Suppressor macrophage treated with lipopolysaccharide for 1 hour (primary cell): ENCODE data around the gene ABCA12.

Source experiments
- DNase-seq, 3 donors: peaks; one replicate each; pipeline ENCODE4 v3.0.0-alpha.2; 2020 to 2022

ABCA12 gene

GRCh38 chr2:215029936-215030335, 108.5 kb downstream of the ABCA12 start:
- DNase-seq, result no peak

- no peak for DNase-seq
Observed at GRCh38 chr2:215028231-215028630, 110.2 kb downstream of the ABCA12 start.

DNA sequence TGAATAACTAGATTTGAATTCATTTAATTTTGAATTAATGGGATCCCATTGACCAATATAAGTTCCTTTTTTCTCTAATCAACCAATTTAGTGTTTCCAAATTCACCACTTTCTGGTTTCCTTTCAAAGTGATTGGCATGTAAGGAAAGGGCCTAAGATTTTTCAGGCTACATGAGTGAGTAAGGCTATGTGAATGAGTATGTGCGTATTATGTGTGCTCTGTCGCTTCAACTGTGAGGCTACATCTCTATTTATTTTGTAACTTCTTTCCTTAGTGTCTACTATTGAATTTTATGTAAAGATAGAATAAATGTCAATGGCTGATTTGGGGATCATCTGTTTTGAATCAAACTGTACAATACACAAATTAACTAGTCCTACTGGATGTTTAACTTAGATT, 110.6 kb downstream of the ABCA12 start:
- no peak for DNase-seq

DNA sequence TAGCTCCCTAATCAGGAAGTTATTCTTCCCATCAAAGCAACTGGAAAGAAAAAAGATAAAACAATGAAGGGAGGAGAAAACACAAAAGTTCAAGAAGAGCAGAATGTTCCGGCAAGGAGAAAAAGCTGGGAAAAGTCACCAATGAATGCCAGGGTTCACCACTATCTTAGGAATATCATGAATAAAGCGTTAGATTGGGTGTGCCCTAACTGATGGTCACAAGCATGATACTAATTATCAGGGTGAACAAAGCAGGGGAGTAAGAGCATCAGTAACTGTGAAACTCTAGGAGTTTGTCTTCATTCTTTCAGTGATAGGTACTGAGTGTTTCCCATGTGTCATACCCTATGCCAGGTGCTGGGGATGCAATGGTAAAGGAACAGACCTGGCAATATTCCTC, 115.5 kb downstream of the ABCA12 start:
- DNase-seq, result no peak

- DNase-seq, result no peak
Observed at GRCh38 chr2:215022418-215022817, 116.0 kb downstream of the ABCA12 start.

DNA sequence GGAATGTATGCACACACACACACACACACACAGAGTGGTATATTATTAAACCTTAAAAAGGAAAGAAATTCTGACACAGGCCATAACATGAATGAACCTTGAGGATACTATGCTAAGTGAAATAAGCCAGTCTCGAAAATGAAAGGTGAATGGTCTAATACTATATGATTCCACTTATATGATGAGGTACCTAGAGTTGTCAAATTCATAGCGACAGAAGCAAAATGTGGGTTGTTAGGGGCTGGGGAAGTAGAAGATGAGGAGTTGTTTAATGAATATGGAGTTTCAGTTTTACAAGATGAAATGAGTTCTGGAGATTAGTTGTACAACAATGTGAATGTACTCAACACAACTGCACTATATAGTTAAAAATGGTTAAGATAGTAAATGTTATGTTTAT, 118.1 kb downstream of the ABCA12 start:
- DNase-seq, result no peak

DNA sequence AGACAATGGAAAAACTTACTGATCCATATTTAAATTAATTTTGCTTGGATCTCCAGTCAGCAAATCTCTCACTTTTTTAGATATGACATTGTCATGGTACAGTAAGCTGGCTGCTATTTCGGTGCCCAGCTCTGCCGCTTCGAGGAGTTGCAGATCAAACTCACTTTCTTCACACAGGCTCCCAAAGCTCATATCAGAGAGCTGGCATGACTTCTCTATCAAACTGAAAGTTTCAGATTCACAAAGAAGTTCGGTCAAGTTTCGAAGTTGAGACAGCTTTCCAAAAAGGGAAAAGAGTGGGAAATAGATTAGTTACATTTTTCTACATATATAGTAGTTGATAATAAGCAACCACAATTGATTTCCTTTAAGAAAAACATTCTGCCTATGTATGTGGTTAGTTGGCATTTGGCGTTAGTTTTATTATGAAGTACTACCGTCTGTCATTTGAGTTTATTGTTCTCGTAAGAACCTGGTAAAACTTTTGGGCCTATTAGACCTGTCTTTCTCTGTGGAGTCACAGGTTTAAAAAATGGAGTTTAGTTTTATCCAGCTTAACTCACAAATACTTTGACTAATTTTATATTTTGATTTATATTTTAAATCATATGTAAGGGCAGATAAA, 118.8 kb downstream of the ABCA12 start:
- no peak for DNase-seq

GRCh38 chr2:215019085-215019484, 119.3 kb downstream of the ABCA12 start:
- no peak for DNase-seq

- DNase-seq, result no peak
Observed at GRCh38 chr2:215015421-215015820, 123.0 kb downstream of the ABCA12 start.

- DNase-seq, result no peak
Observed at GRCh38 chr2:215010390-215010789, 128.0 kb downstream of the ABCA12 start.

DNA sequence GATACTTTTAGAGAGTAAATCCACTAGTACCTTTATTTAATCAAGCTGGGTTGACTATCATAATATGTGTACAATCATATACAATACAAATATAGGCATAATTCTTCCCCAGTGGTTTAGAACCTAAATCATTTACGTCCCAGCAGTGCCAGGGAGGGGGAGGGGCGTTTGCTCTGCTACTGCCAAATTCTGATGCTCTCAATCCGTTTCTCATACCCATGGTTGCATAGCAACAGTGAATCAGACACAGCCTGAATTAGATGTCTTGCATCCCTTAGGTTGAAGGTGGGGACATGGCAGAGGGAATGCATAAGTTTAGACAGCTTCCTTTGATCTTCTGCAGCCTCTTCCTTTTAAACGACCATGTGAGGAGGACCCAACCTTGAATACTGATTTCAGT, 135.4 kb downstream of the ABCA12 start:
- DNase-seq, result no peak

- DNase-seq, result peak in 2 of 3 donors; percentile 37
Observed at GRCh38 chr2:215002500-215002899, 135.9 kb downstream of the ABCA12 start.

GRCh38 chr2:215000721-215001120, 137.7 kb downstream of the ABCA12 start:
- DNase-seq, result no peak

- no peak for DNase-seq
Observed at GRCh38 chr2:214995926-214996670, 142.3 kb downstream of the ABCA12 start.

- DNase-seq, result no peak
Observed at GRCh38 chr2:214995409-214995808, 143.0 kb downstream of the ABCA12 start.

DNA sequence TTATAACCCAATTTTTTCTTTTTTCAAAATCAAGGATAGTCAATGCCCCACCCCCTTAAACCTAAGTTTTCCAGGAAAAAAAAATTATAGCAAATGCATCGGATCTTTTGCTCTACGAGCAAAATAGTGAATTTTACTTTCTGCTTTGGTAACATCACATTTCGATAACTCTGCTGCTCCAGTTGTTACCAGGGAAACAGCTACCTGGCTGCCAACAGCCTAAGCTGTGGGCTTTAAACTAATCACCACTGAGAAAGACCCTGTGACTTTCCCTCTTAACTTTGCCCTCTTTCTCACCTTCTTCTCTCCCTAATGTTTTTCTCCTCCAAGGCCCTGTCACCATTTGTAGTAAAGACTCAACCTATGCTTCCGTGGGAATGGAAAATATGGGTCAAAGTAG, 145.5 kb downstream of the ABCA12 start:
- DNase-seq, result no peak

DNA sequence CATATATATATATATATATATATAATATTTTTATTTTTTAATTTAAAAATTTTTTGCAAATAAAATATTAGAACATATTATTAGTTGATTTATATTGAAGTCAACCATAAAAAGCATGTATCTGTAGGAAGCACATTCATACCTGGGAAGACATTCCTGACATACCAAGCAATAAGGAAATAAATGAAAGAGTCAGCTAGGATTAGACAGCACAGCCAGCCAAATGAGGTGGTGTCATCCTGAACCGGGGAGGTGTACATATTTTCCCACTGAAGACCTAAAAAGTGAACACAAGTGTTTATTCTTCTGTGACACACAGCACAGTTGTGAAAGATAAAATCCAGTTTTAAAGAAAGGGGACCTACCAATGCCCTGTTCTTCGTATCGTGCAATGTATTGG, 149.2 kb downstream of the ABCA12 start:
- no peak for DNase-seq

DNA sequence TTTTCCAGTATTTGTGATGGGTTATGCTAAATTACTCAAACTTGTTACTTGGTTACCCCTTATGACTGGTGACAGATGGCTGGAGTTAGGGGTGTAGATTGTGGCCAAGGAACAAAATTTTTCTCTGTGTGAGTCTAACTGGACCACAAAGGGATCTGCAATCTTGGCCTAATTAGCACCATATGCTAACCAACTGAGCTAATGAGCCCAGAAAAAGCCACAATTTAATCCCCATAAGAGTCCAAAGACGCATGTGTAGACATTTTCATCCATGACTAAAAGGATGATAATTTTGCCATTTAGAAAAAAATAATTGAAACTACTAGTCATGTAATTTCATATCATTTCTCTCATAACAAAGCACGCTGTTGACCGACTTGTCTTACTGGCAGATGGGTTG, 151.2 kb downstream of the ABCA12 start:
- no peak for DNase-seq

- DNase-seq, result no peak
Observed at GRCh38 chr2:214985619-214986018, 152.8 kb downstream of the ABCA12 start.

DNA sequence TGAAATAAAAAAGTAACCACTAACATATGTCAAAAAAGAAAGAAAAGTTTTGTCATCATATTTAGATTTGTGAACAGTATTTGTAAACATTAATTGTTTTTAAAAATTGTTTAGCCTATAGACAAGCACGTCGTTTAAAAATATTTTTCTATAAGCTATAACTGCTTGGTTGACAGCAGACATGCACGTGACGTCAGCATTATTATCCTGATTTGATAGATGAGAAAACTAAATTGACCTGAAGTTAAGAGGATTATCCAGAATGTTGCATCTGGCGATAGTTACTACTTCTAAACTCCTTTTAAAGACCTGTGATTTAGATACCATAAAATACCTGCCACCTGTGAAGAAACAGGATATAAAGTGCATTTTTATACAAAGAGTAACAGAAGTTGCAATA, 172.0 kb downstream of the ABCA12 start:
- no peak for DNase-seq

DNA sequence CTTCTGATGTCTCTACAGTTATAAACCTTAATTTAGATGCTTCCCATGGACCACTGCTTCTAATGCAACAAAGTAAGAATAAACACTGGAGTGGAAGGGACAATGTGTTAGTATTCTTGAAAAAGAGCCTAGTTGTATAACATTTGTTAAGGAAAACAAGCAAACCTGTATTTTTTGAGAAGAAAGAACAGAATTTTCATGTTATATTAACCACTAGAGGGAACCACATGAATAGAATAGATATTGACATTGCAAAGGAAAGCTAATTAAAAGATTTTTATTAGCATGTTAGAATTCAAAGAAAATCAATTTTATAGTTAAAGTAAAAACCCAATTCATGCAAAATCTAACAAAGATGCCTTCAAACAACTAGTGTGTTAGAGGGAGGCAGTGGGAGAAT, 177.7 kb downstream of the ABCA12 start:
- DNase-seq, result no peak

GRCh38 chr2:214946949-214947348, 191.5 kb downstream of the ABCA12 start:
- DNase-seq, result peak in 1 of 3 donors; percentile 1

DNA sequence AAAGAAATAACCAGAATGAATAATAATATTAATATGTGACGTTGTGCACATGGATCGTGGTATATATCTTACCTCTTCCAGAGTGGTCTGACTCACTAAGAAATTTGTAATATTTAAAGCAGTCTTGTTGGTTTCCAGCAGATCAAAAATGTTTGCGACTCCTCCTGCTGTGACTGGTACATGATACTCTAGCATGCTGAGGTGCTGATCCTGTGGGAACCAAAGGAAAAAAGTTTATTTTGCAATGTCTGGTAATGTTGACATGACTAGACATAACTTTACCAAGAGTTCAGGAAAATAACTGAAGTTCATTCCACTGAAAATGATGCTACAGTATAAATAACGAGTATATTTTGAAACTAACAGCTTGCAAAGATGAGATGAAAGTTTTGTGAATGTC, 204.4 kb downstream of the ABCA12 start:
- DNase-seq, result no peak

- no peak for DNase-seq
Observed at GRCh38 chr2:214904634-214905033, 233.8 kb downstream of the ABCA12 start.

GRCh38 chr2:214904176-214904575, 234.2 kb downstream of the ABCA12 start:
- no peak for DNase-seq
